Activated T-helper 2 cell treated with anti-CD3 and anti-CD28 coated beads, Interferon-gamma antibody, Interleukin-2, Interleukin-4, amounts not matched to agents 10 μg/mL and 5 μg/mL and 100 μg/mL, durations not matched to agents 14 hours and 24 hours and 36 hours (primary cell): ENCODE results near the gene WFDC13. TPM values are rescaled to one million over a fixed set of nuclear protein-coding genes. Genes with fewer than 3 reads are reported as not detected.
"Not testable (repeated sequence)": the region's sequence is repeated elsewhere in the genome, so short reads cannot be mapped to it uniquely, and the experiment has no call there.

ENCODE experiments used
- DNase-seq: peaks from one replicate; pipeline ENCODE4 v3.0.0; 2021; ENCODE audit warnings: low spot score
- H3K27ac Mint-ChIP-seq: one replicate; pipeline ENCODE4 v1.8.0; 2021; ENCODE audit warnings: mixed read lengths
- H3K27me3 Mint-ChIP-seq: one replicate; pipeline ENCODE4 v1.8.0; 2021; ENCODE audit warnings: low read depth, mixed read lengths
- H3K36me3 Mint-ChIP-seq: one replicate; pipeline ENCODE4 v1.8.0; 2021; ENCODE audit warnings: low read depth, mixed read lengths
- H3K4me1 Mint-ChIP-seq: one replicate; pipeline ENCODE4 v1.8.0; 2021; ENCODE audit warnings: low read depth, mixed read lengths
- H3K4me3 Mint-ChIP-seq: one replicate; pipeline ENCODE4 v1.8.0; 2021; ENCODE audit warnings: low read depth, mild to moderate bottlenecking, moderate library complexity, mixed read lengths
- H3K9me3 Mint-ChIP-seq: one replicate; pipeline ENCODE4 v1.8.0; 2021; ENCODE audit warnings: mixed read lengths
- intact Hi-C: fragments of 100-400 bp; cut with micrococcal nuclease; formaldehyde crosslinking; loops from one replicate; pipeline ENCODE4 v1.15.1; 2023
- total RNA-seq: library from RNA; stranded (reverse); gene quantifications from 2 replicates; pipeline ENCODE4 v1.2.3, GENCODE V29; 2022

WFDC13 gene
- total RNA-seq: not detected in 2 replicates

GRCh38 chr20:45701873-45702272 is at the start of gene WFDC13:
Gene WFDC13 (plus strand): TSS chr20:45702038. CDS start chr20:45702124, 86 bp downstream.
- DNase-seq: no peak
- no peaks in the 10 kb centered on the region for H3K36me3 Mint-ChIP-seq
- no peaks in the 10 kb centered on the region for H3K9me3 Mint-ChIP-seq
- H3K4me3 Mint-ChIP-seq: no peak within 1 kb of the TSS
- H3K4me1 Mint-ChIP-seq: no peaks in the 10 kb centered on the region
- intact Hi-C loops: no loop called here
- H3K27me3 Mint-ChIP-seq: peaks cover 7% of the 10 kb centered on the region
- H3K27ac Mint-ChIP-seq: no peak within 1 kb of the TSS

- intact Hi-C loops, H3K9me3 Mint-ChIP-seq, H3K36me3 Mint-ChIP-seq, DNase-seq, H3K4me1 Mint-ChIP-seq, H3K27ac Mint-ChIP-seq, H3K27me3 Mint-ChIP-seq, H3K4me3 Mint-ChIP-seq: not testable (repeated sequence)
Observed at GRCh38 chr20:45657038-45657437, 44.8 kb upstream of the WFDC13 start.

- no peaks in the 10 kb centered on the region for H3K36me3 Mint-ChIP-seq
- H3K27me3 Mint-ChIP-seq: peaks cover 6% of the 10 kb centered on the region
- no peaks in the 10 kb centered on the region for H3K9me3 Mint-ChIP-seq
- H3K4me1 Mint-ChIP-seq: no peaks in the 10 kb centered on the region
- intact Hi-C loops: no loop called here
- H3K4me3 Mint-ChIP-seq: no peak within 1 kb of the TSS
- no peak for DNase-seq
- H3K27ac Mint-ChIP-seq: no peak within 1 kb of the TSS
Observed at GRCh38 chr20:45670139-45670538, 31.7 kb upstream of the WFDC13 start, which contains the start of gene WFDC11. Gene WFDC11 (minus strand): TSS chr20:45670239. CDS start chr20:45650600, 19,639 bp downstream.

- DNase-seq: no peak
- no peaks in the 10 kb centered on the region for H3K36me3 Mint-ChIP-seq
- H3K4me1 Mint-ChIP-seq: no peaks in the 10 kb centered on the region
- peaks cover 6% of the 10 kb centered on the region for H3K27me3 Mint-ChIP-seq
- H3K4me3 Mint-ChIP-seq: no peak overlapping the region
- H3K9me3 Mint-ChIP-seq: no peaks in the 10 kb centered on the region
- intact Hi-C loops: no loop called here
- no peak overlapping the region for H3K27ac Mint-ChIP-seq
Observed at GRCh38 chr20:45672765-45673164, 29.1 kb upstream of the WFDC13 start.

- no peak for DNase-seq
- peaks cover 7% of the 10 kb centered on the region for H3K9me3 Mint-ChIP-seq
- no peaks in the 10 kb centered on the region for H3K36me3 Mint-ChIP-seq
- no peak overlapping the region for H3K27ac Mint-ChIP-seq
- H3K4me1 Mint-ChIP-seq: no peaks in the 10 kb centered on the region
- no peaks in the 10 kb centered on the region for H3K27me3 Mint-ChIP-seq
- no peak overlapping the region for H3K4me3 Mint-ChIP-seq
- intact Hi-C loops: no loop called here
Observed at GRCh38 chr20:45679650-45680049, 22.2 kb upstream of the WFDC13 start.

GRCh38 chr20:45685896-45686295 is 15.9 kb upstream of the WFDC13 start:
- intact Hi-C loops: no loop called here
- no peaks in the 10 kb centered on the region for H3K36me3 Mint-ChIP-seq
- no peaks in the 10 kb centered on the region for H3K9me3 Mint-ChIP-seq
- no peak overlapping the region for H3K4me3 Mint-ChIP-seq
- H3K4me1 Mint-ChIP-seq: no peaks in the 10 kb centered on the region
- H3K27ac Mint-ChIP-seq: no peak overlapping the region
- H3K27me3 Mint-ChIP-seq: no peaks in the 10 kb centered on the region
- DNase-seq: no peak

- H3K27ac Mint-ChIP-seq, H3K36me3 Mint-ChIP-seq, H3K9me3 Mint-ChIP-seq, H3K4me3 Mint-ChIP-seq, intact Hi-C loops, DNase-seq, H3K27me3 Mint-ChIP-seq, H3K4me1 Mint-ChIP-seq: not testable (repeated sequence)
Observed at GRCh38 chr20:45693346-45693745, 8.5 kb upstream of the WFDC13 start.

- Mint-ChIP-seq H3K27me3 (peaks cover 4% of the 10 kb centered on the region), H3K4me1 (no peaks in the 10 kb centered on the region), H3K36me3 (no peaks in the 10 kb centered on the region), H3K4me3 (no peak overlapping the region), H3K9me3 (no peaks in the 10 kb centered on the region), H3K27ac (no peak overlapping the region)
- no peak for DNase-seq
- intact Hi-C loops: no loop called here
Observed at GRCh38 chr20:45695496-45695895, 6.3 kb upstream of the WFDC13 start.

GRCh38 chr20:45701104-45701503 is 734 bp upstream of the WFDC13 start:
- intact Hi-C loops: no loop called here
- Mint-ChIP-seq H3K4me1 (no peaks in the 10 kb centered on the region), H3K9me3 (no peaks in the 10 kb centered on the region), H3K4me3 (no peak overlapping the region), H3K36me3 (no peaks in the 10 kb centered on the region), H3K27ac (no peak overlapping the region), H3K27me3 (peaks cover 7% of the 10 kb centered on the region)
- no peak for DNase-seq

- Mint-ChIP-seq H3K9me3 (no peaks in the 10 kb centered on the region), H3K4me3 (no peak within 1 kb of the TSS)
Observed at GRCh38 chr20:45704969-45705637, 3.3 kb downstream of the WFDC13 start, which contains the start of gene WFDC10B. Gene WFDC10B (minus strand): TSS chr20:45705019. CDS start chr20:45685992, 19,027 bp downstream.

GRCh38 chr20:45716141-45716688 is 14.4 kb downstream of the WFDC13 start:
- H3K36me3 Mint-ChIP-seq, H3K4me1 Mint-ChIP-seq, H3K27ac Mint-ChIP-seq, intact Hi-C loops, H3K9me3 Mint-ChIP-seq, DNase-seq, H3K4me3 Mint-ChIP-seq: not testable (repeated sequence)
- peaks cover 25% of the 10 kb centered on the region for H3K27me3 Mint-ChIP-seq

More at GRCh38 chr20:45704969-45705637, 3.3 kb downstream of the WFDC13 start, which contains the start of gene WFDC10B:
- DNase-seq: no peak
- intact Hi-C loops: no loop called here
- Mint-ChIP-seq H3K4me1 (no peaks in the 10 kb centered on the region), H3K27ac (no peak within 1 kb of the TSS), H3K36me3 (no peaks in the 10 kb centered on the region), H3K27me3 (peaks cover 16% of the 10 kb centered on the region)

GRCh38 chr20:45722047-45722446 is 20.2 kb downstream of the WFDC13 start, which contains the start of gene SPINT4:
Gene SPINT4 (plus strand): TSS chr20:45722347. CDS start chr20:45722368, 21 bp downstream.
- H3K4me1 Mint-ChIP-seq: peaks cover 2% of the 10 kb centered on the region
- H3K27me3 Mint-ChIP-seq: peaks cover 45% of the 10 kb centered on the region
- no peak within 1 kb of the TSS for H3K27ac Mint-ChIP-seq
- no peak within 1 kb of the TSS for H3K4me3 Mint-ChIP-seq
- H3K9me3 Mint-ChIP-seq: peaks cover 3% of the 10 kb centered on the region
- no peak for DNase-seq
- H3K36me3 Mint-ChIP-seq: no peaks in the 10 kb centered on the region
- intact Hi-C loops: no loop called here

GRCh38 chr20:45725134-45725533 is 23.3 kb downstream of the WFDC13 start:
- Mint-ChIP-seq H3K27me3 (peaks cover 33% of the 10 kb centered on the region), H3K9me3 (peaks cover 3% of the 10 kb centered on the region), H3K27ac (no peak overlapping the region), H3K36me3 (no peaks in the 10 kb centered on the region), H3K4me1 (peaks cover 2% of the 10 kb centered on the region), H3K4me3 (no peak overlapping the region)
- no peak for DNase-seq
- intact Hi-C loops: no loop called here
